Liver (tissue), 9 donors: Measurements from ENCODE around the gene DNAH1. TPM values are rescaled to one million over a fixed set of nuclear protein-coding genes. Genes with fewer than 3 reads are reported as not detected.

Experiments
- DNase-seq: peaks from one replicate; pipeline ENCODE4 v3.0.0-alpha.2; 2017; ENCODE audit warnings: low spot score
- H3K27ac ChIP-seq, 2 donors: one replicate each; pipeline ENCODE4 v1.7.0; 2013; ENCODE audit warnings: inconsistent platforms in 2 of 2, low read length in 2 of 2, control low read depth in 1 of 2, low read depth in 1 of 2, mild to moderate bottlenecking in 1 of 2
- H3K27me3 ChIP-seq, 4 donors: one replicate each; pipeline versions ENCODE4 v1.6.1 to v1.7.0; 2013; ENCODE audit warnings: low read length in 3 of 4, inconsistent platforms in 1 of 4, mild to moderate bottlenecking in 1 of 4, moderate library complexity in 1 of 4; ENCODE audit not compliant: control insufficient read depth in 4 of 4, insufficient read depth in 4 of 4
- H3K36me3 ChIP-seq, 4 donors: one replicate each; pipeline versions ENCODE4 v1.6.1 to v1.7.0; 2013; ENCODE audit warnings: low read length in 3 of 4, mild to moderate bottlenecking in 3 of 4, low read depth in 1 of 4, moderate library complexity in 1 of 4; ENCODE audit not compliant: control insufficient read depth in 4 of 4, insufficient read depth in 3 of 4
- H3K4me1 ChIP-seq, 4 donors: one replicate each; pipeline versions ENCODE4 v1.6.1 to v1.7.0; 2013; ENCODE audit warnings: low read length in 3 of 4, mild to moderate bottlenecking in 3 of 4, moderate library complexity in 1 of 4; ENCODE audit not compliant: control insufficient read depth in 4 of 4, insufficient read depth in 4 of 4
- H3K4me3 ChIP-seq, 3 donors: one replicate each; pipeline versions ENCODE4 v1.6.1 to v1.7.0; 2013; ENCODE audit warnings: low read length in 3 of 3, control low read depth in 1 of 3, low read depth in 1 of 3, mild to moderate bottlenecking in 1 of 3
- H3K9ac ChIP-seq, 2 donors: one replicate each; pipeline ENCODE4 v1.7.0; 2013; ENCODE audit warnings: low read length in 2 of 2, mild to moderate bottlenecking in 2 of 2, moderate library complexity in 2 of 2, control low read depth in 1 of 2, low read depth in 1 of 2
- H3K9me3 ChIP-seq, 4 donors: one replicate each; pipeline versions ENCODE4 v1.6.1 to v1.7.0; 2013; ENCODE audit warnings: low read length in 3 of 4; ENCODE audit not compliant: control insufficient read depth in 4 of 4
- FOXA2 ChIP-seq: IDR thresholded peaks from 2 replicates; pipeline ENCODE4 v1.6.1; 2016; ENCODE audit warnings: antibody characterized with exemption
- GABPA ChIP-seq, 2 donors: IDR thresholded peaks in 1 of 2; conservative IDR thresholded peaks in 1 of 2; 2 replicates each; pipeline ENCODE4 v1.6.1; 2016; ENCODE audit warnings: antibody characterized with exemption in 2 of 2, mild to moderate bottlenecking in 1 of 2, moderate library complexity in 1 of 2
- HNF4A ChIP-seq, 2 donors: conservative IDR thresholded peaks; 2 replicates each; pipeline ENCODE4 v1.6.1; 2016; ENCODE audit warnings: antibody characterized with exemption in 2 of 2, mild to moderate bottlenecking in 2 of 2
- HNF4G ChIP-seq: IDR thresholded peaks from 2 replicates; pipeline ENCODE4 v1.6.1; 2016; ENCODE audit warnings: antibody characterized with exemption
- RAD21 ChIP-seq, 2 donors: IDR thresholded peaks; 2 replicates each; pipeline ENCODE4 v1.6.1; 2016; ENCODE audit warnings: antibody characterized with exemption in 2 of 2, mild to moderate bottlenecking in 2 of 2
- RXRA ChIP-seq, 2 donors: IDR thresholded peaks; 2 replicates each; pipeline ENCODE4 v1.6.1; 2017 to 2018; ENCODE audit warnings: antibody characterized with exemption in 2 of 2, mild to moderate bottlenecking in 1 of 2
- SP1 ChIP-seq: IDR thresholded peaks from 2 replicates; pipeline ENCODE4 v1.6.1; 2018; ENCODE audit warnings: antibody characterized with exemption, mild to moderate bottlenecking
- YY1 ChIP-seq: IDR thresholded peaks from 2 replicates; pipeline ENCODE4 v1.6.1; 2016; ENCODE audit warnings: antibody characterized with exemption, mild to moderate bottlenecking
- WGBS: extraction: QIAGEN DNeasy Blood & Tissue Kit; methylation state at CpG from one replicate; pipeline ENCODE4 v1.1.7; 2013; 5-methylcytosine and 5-hydroxymethylcytosine counted together
- polyA plus RNA-seq, 2 donors: library from polyadenylated mRNA; stranded (reverse) in 1 of 2; unstranded in 1 of 2; fragments of 200-250 nt in 1 of 2; fragments of >200 nt in 1 of 2; fragmentation: Nextera tagmentation in 1 of 2; extraction: Ambion mirVana in 1 of 2; gene quantifications; one replicate each; pipeline versions ENCODE4 v1.2.1 to v1.2.3, GENCODE V29; 2013 to 2015
- total RNA-seq, 2 donors: library from RNA; depleted of rRNA; stranded (reverse); fragments of >200 nt; gene quantifications; one replicate each; pipeline ENCODE4 v1.2.3, GENCODE V29; 2014
- TF ChIP-seq, protein P1 (sequence below): IDR thresholded peaks from 2 replicates; pipeline ENCODE4 v1.6.1; 2016; ENCODE audit warnings: antibody characterized with exemption
- TF ChIP-seq, protein P2 (sequence below): fragments of 150-350 bp; IDR thresholded peaks from 2 replicates; pipeline ENCODE4 v1.5.1; 2017; ENCODE audit warnings: improper control_type of control experiment, low read depth, low read length; ENCODE audit not compliant: missing input control
- TF ChIP-seq, protein P3 (sequence below): IDR thresholded peaks from 2 replicates; pipeline ENCODE4 v1.6.1; 2016; ENCODE audit warnings: antibody characterized with exemption, mild to moderate bottlenecking
- donor health status: healthy.
- donor health status: healthy.
- donor health status: healthy.
- donor health status: healthy.
- donor health status: healthy.

Gene DNAH1
- total and polyA plus RNA-seq, 4 donors = 1.5 to 6.0 (median 2.5) TPM

DNA sequence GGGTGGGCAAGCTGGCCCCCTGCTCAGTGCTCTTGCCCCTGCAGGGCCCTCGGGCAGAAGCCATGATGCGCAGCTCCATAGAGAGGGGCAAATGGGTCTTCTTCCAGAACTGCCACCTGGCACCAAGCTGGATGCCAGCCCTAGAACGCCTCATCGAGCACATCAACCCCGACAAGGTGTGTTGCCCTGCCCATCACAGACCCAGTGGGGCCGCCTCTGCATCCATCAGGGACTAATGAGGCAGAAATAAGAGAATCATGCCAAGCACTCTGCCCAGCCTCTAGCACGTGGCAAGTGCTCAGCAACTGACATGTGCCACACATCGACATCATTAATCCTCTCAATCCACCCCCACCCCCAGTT is 79.4 kb downstream of the DNAH1 start:
- no peak for DNase-seq
- Histone ChIP-seq H3K4me3 (no peak overlapping the region), H3K4me1 (no peaks in the 10 kb centered on the region), H3K36me3 (peaks cover 7 to 72% (median 29%) of the 10 kb centered on the region in 4 donors), H3K27ac (no peak overlapping the region), H3K27me3 (no peaks in the 10 kb centered on the region), H3K9me3 (no peaks in the 10 kb centered on the region), H3K9ac (no peak overlapping the region)
- 93% methylated on average over 8 of the region's 8 CpGs for WGBS
- TF ChIP-seq FOXA2 (no peak), HNF4G (no peak), RAD21 (IDR thresholded peaks at IDR 0.05) (no peak), GABPA (IDR thresholded peaks at IDR 0.05 in 1 of 2, conservative IDR thresholded peaks at IDR 0.05 in 1 of 2) (no peak), YY1 (no peak), SP1 (no peak)

DNA sequence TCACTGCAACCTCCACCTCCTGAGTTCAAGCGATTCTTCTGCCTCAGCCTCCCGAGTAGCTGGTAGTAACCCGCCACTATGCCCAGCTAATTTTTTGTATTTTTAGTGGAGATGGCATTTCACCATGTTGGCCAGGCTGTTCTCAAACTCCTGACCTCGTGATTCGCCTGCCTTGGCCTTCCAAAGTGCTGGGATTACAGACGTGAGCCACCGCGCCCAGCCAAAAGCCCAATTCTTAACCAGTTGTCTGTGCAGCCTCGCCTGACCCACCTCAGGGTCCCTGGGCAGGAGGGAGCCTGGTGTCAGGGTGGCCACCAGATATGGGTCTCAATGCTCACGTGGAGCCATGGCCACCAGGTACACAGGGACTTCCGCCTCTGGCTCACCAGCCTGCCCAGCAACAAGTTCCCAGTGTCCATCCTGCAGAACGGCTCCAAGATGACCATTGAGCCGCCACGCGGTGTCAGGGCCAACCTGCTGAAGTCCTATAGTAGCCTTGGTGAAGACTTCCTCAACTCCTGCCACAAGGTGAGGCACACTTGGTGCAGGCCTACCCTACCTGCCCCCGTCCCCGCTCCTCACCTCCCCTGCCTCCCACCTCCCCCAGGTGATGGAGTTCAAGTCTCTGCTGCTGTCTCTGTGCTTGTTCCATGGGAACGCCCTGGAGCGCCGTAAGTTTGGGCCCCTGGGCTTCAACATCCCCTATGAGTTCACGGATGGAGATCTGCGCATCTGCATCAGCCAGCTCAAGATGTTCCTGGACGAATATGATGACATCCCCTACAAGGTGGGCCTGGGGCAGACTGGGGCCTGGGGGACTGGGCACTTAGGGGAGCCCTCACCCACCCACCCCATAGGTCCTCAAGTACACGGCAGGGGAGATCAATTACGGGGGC is 80.1 kb downstream of the DNAH1 start:
- Histone ChIP-seq H3K27ac (no peak overlapping the region), H3K36me3 (peaks cover 5 to 73% (median 31%) of the 10 kb centered on the region in 4 donors), H3K9me3 (no peaks in the 10 kb centered on the region), H3K27me3 (no peaks in the 10 kb centered on the region), H3K9ac (no peak overlapping the region), H3K4me1 (no peaks in the 10 kb centered on the region), H3K4me3 (no peak overlapping the region)
- DNase-seq = no peak
- WGBS = 98% methylated on average over 25 of the region's 25 CpGs
- TF ChIP-seq GABPA (IDR thresholded peaks at IDR 0.05 in 1 of 2, conservative IDR thresholded peaks at IDR 0.05 in 1 of 2) = no peak

DNA sequence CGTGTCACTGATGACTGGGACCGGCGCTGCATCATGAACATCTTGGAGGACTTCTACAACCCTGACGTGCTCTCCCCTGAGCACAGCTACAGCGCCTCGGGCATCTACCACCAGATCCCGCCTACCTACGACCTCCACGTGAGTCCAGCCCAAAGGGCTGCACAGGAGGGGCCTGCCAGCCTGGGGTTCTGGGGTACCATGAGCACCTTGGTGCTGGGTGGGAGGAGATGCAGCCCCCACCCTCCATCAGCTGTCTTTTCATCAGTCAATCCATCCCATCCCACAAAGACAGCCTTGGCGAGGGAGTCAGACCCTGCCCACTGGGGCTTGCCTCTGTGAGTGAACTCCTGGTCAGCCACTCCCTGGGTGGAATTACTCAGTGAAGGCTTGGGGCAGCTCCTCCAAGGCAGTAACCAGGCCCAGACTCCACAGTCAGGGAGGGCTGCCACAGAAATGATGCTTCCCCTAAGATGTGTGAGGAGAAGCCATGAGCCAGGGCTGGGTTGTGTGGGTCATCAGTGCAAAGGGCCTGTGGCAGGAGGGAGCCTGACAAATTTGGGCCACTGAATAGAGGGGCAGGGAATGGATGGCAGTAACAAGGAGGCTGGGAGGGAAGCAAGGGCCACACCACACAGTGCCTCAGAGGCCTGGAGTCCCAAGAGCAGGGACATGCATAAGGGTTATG is 80.9 kb downstream of the DNAH1 start:
- H3K9ac ChIP-seq = no peak overlapping the region
- H3K27me3 ChIP-seq = no peaks in the 10 kb centered on the region
- no peak overlapping the region for H3K27ac ChIP-seq
- H3K36me3 ChIP-seq = peaks cover 5 to 73% (median 31%) of the 10 kb centered on the region in 4 donors
- H3K4me1 ChIP-seq = no peaks in the 10 kb centered on the region
- WGBS = 95% methylated on average over 10 of the region's 10 CpGs
- no peaks in the 10 kb centered on the region for H3K9me3 ChIP-seq
- no peak for DNase-seq
- TF ChIP-seq SP1 (no peak), HNF4G (no peak), RXRA (IDR thresholded peaks at IDR 0.05) (no peak), HNF4A (conservative IDR thresholded peaks at IDR 0.05) (no peak)
- TF ChIP-seq, protein P1, sequence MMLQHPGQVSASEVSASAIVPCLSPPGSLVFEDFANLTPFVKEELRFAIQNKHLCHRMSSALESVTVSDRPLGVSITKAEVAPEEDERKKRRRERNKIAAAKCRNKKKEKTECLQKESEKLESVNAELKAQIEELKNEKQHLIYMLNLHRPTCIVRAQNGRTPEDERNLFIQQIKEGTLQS = no peak
- TF ChIP-seq, protein P2, sequence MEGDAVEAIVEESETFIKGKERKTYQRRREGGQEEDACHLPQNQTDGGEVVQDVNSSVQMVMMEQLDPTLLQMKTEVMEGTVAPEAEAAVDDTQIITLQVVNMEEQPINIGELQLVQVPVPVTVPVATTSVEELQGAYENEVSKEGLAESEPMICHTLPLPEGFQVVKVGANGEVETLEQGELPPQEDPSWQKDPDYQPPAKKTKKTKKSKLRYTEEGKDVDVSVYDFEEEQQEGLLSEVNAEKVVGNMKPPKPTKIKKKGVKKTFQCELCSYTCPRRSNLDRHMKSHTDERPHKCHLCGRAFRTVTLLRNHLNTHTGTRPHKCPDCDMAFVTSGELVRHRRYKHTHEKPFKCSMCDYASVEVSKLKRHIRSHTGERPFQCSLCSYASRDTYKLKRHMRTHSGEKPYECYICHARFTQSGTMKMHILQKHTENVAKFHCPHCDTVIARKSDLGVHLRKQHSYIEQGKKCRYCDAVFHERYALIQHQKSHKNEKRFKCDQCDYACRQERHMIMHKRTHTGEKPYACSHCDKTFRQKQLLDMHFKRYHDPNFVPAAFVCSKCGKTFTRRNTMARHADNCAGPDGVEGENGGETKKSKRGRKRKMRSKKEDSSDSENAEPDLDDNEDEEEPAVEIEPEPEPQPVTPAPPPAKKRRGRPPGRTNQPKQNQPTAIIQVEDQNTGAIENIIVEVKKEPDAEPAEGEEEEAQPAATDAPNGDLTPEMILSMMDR = no peak
- TF ChIP-seq, protein P3, sequence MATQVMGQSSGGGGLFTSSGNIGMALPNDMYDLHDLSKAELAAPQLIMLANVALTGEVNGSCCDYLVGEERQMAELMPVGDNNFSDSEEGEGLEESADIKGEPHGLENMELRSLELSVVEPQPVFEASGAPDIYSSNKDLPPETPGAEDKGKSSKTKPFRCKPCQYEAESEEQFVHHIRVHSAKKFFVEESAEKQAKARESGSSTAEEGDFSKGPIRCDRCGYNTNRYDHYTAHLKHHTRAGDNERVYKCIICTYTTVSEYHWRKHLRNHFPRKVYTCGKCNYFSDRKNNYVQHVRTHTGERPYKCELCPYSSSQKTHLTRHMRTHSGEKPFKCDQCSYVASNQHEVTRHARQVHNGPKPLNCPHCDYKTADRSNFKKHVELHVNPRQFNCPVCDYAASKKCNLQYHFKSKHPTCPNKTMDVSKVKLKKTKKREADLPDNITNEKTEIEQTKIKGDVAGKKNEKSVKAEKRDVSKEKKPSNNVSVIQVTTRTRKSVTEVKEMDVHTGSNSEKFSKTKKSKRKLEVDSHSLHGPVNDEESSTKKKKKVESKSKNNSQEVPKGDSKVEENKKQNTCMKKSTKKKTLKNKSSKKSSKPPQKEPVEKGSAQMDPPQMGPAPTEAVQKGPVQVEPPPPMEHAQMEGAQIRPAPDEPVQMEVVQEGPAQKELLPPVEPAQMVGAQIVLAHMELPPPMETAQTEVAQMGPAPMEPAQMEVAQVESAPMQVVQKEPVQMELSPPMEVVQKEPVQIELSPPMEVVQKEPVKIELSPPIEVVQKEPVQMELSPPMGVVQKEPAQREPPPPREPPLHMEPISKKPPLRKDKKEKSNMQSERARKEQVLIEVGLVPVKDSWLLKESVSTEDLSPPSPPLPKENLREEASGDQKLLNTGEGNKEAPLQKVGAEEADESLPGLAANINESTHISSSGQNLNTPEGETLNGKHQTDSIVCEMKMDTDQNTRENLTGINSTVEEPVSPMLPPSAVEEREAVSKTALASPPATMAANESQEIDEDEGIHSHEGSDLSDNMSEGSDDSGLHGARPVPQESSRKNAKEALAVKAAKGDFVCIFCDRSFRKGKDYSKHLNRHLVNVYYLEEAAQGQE = no peak
- H3K4me3 ChIP-seq = no peak overlapping the region
